ENCODE data around the gene PBX3. TPM values are rescaled to one million over a fixed set of nuclear protein-coding genes. Genes with fewer than 3 reads are reported as not detected.

Gene PBX3
- total RNA-seq, 1 experiment from 2014 or later = 1.5 TPM

DNA sequence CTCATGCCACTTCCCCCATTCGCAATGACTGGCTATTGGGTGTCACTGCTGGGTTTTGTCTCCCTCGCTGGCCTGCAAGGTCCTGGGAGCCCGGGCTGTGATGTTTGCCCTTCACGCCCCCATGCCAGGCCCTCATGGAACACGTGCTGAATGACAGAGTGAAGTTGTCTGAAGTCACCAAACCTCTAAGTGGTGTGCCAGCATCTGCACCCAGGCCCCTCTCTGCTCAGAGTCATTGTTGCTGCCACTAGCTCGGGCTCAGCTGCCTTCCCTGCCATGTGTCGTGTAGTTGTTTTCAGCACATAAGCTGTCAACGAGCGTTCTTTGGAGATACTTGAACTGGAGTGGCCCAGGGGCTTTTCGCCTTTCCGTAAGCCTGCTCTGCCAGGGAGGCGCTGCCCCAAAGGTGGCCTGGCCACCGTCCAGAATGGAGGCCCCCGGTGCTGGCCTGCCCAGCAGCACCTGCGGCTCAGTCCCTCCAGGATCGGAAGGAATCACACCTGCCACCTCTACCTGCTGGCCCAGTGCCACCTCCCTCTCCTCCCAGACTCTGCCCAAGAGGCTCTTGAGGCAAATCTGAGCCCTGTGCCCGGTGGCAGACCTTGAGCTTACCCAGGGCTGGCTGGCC, 250.1 kb downstream of the PBX3 start:
- H3K36me3 ChIP-seq (ENCODE audit: insufficient read depth, low read length, poor library complexity, severe bottlenecking) = no peaks in the 10 kb centered on the region
- intact Hi-C loops (cut with micrococcal nuclease; ENCODE audit: unreplicated experiment) = no loop called here
- no peak overlapping the region for H3K4me3 ChIP-seq (ENCODE audit: low read depth, low read length, poor library complexity, severe bottlenecking)
- H3K9me3 ChIP-seq (ENCODE audit: low read depth, low read length, poor library complexity, severe bottlenecking) = no peaks in the 10 kb centered on the region
- no peaks in the 10 kb centered on the region for H3K27me3 ChIP-seq (replicated peaks; ENCODE audit: insufficient read depth, low read depth, low read length, poor library complexity)
- CTCF ChIA-PET = interaction anchor here (0.5 kb wide), 1 partner anchor 274 kb away, joined by 3 read pairs; no protein-coding TSS in a partner anchor
- H3K4me1 ChIP-seq (ENCODE audit: insufficient read depth, low read length, poor library complexity, severe bottlenecking) = no peaks in the 10 kb centered on the region
- no peak for TF ChIP-seq EZH2 (IDR thresholded peaks at IDR 0.05; ENCODE audit: borderline replicate concordance, low read depth, low read length, poor library complexity, severe bottlenecking)
- TF ChIP-seq, protein P1, sequence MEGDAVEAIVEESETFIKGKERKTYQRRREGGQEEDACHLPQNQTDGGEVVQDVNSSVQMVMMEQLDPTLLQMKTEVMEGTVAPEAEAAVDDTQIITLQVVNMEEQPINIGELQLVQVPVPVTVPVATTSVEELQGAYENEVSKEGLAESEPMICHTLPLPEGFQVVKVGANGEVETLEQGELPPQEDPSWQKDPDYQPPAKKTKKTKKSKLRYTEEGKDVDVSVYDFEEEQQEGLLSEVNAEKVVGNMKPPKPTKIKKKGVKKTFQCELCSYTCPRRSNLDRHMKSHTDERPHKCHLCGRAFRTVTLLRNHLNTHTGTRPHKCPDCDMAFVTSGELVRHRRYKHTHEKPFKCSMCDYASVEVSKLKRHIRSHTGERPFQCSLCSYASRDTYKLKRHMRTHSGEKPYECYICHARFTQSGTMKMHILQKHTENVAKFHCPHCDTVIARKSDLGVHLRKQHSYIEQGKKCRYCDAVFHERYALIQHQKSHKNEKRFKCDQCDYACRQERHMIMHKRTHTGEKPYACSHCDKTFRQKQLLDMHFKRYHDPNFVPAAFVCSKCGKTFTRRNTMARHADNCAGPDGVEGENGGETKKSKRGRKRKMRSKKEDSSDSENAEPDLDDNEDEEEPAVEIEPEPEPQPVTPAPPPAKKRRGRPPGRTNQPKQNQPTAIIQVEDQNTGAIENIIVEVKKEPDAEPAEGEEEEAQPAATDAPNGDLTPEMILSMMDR (conservative IDR thresholded peaks at IDR 0.05; ENCODE audit: low read depth, low read length) = no peak
- H3K27ac ChIP-seq (ENCODE audit: low read depth, low read length, poor library complexity, severe bottlenecking) = no peak overlapping the region
- POLR2A ChIA-PET (ENCODE audit: low non-redundant PET) = no interaction called here
- DNase-seq (ENCODE audit: low spot score) = no peak
- BruUV-seq (replicated peaks) = no TSS peak

DNA sequence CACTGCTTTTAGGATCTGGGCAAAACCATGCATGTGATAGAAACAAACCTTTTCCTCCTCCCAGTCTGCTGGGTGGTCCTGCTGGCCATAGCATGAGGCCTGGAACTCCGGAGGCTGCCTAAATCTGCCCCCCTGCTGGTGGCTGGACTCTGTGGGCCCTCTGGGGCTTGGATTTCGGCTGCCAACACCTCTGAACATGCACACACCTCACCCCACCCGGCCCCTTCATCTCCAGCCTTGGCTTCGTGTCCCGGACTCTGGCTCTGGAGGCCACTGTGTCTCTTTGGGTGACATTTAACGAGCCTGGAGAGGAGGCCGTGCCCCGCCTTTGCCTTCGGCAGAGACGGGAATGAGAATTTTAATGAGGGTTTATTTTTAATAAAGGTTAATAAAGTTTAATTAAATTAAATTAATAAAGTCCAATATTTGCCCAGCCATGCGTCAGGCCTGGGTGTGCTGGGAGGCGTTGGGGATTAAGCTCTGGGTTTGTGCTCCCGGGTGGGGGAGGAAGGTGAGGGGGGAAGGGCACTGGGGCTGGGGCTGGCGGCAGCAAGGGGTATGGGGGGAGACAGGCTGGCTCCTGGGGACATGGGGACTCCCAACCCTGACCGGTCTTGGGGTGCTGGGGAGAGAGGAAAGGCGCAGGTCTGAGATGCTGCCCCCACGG, 251.8 kb downstream of the PBX3 start:
- intact Hi-C loops (cut with micrococcal nuclease; ENCODE audit: unreplicated experiment) = no loop called here
- Histone ChIP-seq H3K36me3 (ENCODE audit: insufficient read depth, low read length, poor library complexity, severe bottlenecking) (no peaks in the 10 kb centered on the region), H3K4me3 (ENCODE audit: low read depth, low read length, poor library complexity, severe bottlenecking) (no peak overlapping the region), H3K27ac (ENCODE audit: low read depth, low read length, poor library complexity, severe bottlenecking) (no peak overlapping the region), H3K27me3 (replicated peaks; ENCODE audit: insufficient read depth, low read depth, low read length, poor library complexity) (no peaks in the 10 kb centered on the region), H3K4me1 (ENCODE audit: insufficient read depth, low read length, poor library complexity, severe bottlenecking) (no peaks in the 10 kb centered on the region), H3K9me3 (ENCODE audit: low read depth, low read length, poor library complexity, severe bottlenecking) (no peaks in the 10 kb centered on the region)
- no peak for DNase-seq (ENCODE audit: low spot score)
- no TSS peak for BruUV-seq (replicated peaks)
- ChIA-PET POLR2A (ENCODE audit: low non-redundant PET) (no interaction called here), CTCF (no interaction called here)
- TF ChIP-seq, protein P1 (conservative IDR thresholded peaks at IDR 0.05; ENCODE audit: low read depth, low read length) = no peak
- no peak for TF ChIP-seq EZH2 (IDR thresholded peaks at IDR 0.05; ENCODE audit: borderline replicate concordance, low read depth, low read length, poor library complexity, severe bottlenecking)

DNA sequence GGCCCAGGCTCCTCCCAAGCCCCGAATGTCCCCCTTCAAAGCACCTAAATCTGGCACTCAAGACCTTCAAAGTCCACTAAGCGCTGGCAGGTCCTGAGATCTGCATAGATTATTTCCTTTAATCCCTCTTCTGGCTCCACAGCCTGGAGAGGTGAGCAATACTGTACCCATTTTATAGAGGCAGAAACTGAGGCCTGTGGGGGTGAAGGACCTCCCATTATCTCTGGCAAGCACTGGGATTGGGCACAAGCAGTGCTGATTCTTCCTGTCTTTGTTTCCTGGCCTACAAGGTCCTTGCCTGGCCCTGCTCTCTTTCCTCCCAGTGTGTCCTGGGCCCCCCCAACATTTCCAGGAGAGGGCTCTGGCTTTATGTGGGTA, 252.3 kb downstream of the PBX3 start:
- POLR2A ChIA-PET (ENCODE audit: low non-redundant PET) = no interaction called here
- BruUV-seq (replicated peaks) = no TSS peak
- no peaks in the 10 kb centered on the region for H3K27me3 ChIP-seq (replicated peaks; ENCODE audit: insufficient read depth, low read depth, low read length, poor library complexity)

More for the DNA sequence above, 252.3 kb downstream of the PBX3 start:
- no peaks in the 10 kb centered on the region for H3K9me3 ChIP-seq (ENCODE audit: low read depth, low read length, poor library complexity, severe bottlenecking)
- no peak overlapping the region for H3K4me3 ChIP-seq (ENCODE audit: low read depth, low read length, poor library complexity, severe bottlenecking)
- CTCF ChIA-PET = no interaction called here
- intact Hi-C loops (cut with micrococcal nuclease; ENCODE audit: unreplicated experiment) = no loop called here
- DNase-seq (ENCODE audit: low spot score) = no peak
- no peak for TF ChIP-seq EZH2 (IDR thresholded peaks at IDR 0.05; ENCODE audit: borderline replicate concordance, low read depth, low read length, poor library complexity, severe bottlenecking)
- TF ChIP-seq, protein P1 (conservative IDR thresholded peaks at IDR 0.05; ENCODE audit: low read depth, low read length) = no peak
- no peaks in the 10 kb centered on the region for H3K4me1 ChIP-seq (ENCODE audit: insufficient read depth, low read length, poor library complexity, severe bottlenecking)
- H3K36me3 ChIP-seq (ENCODE audit: insufficient read depth, low read length, poor library complexity, severe bottlenecking) = no peaks in the 10 kb centered on the region
- no peak overlapping the region for H3K27ac ChIP-seq (ENCODE audit: low read depth, low read length, poor library complexity, severe bottlenecking)
